A549 (cell line): ENCODE data around the gene HNF4A. TPM values are rescaled to one million over a fixed set of nuclear protein-coding genes. Genes with fewer than 3 reads are reported as not detected.

ENCODE experiments used
- ATAC-seq, 2 experiments: fragments of 200-7000 bp in 1 of 2; fragments of >200 bp in 1 of 2; cut with Nextera tagmentation in 1 of 2; cut with Tn5 transposase in 1 of 2; 3 replicates each; pipeline versions ENCODE4 v1.8.0 to v1.9.1; 2018 to 2020; ENCODE audit warnings: mild to moderate bottlenecking in 1 of 2, moderate library complexity in 1 of 2
- CTCF ChIA-PET: fragments of 300-600 bp; sonication (Branson Sonifier 250); formaldehyde crosslinking; extraction: SDS; loops from one replicate; lab custom pipeline; 2021; ENCODE audit warnings: antibody characterized with exemption, inconsistent platforms; lab: Yijun Ruan, JAX
- POLR2A ChIA-PET: fragments of 350-600 bp; formaldehyde crosslinking; extraction: SDS; loops from one replicate; lab custom pipeline; 2021; ENCODE audit warnings: antibody characterized with exemption, inconsistent platforms; lab: Yijun Ruan, JAX
- DNase-seq, 2 experiments: peaks; one replicate each; pipeline versions ENCODE4 v3.0.0 to v3.0.0-alpha.2; 2011 to 2016; ENCODE audit warnings: low read depth in 1 of 2, low spot score in 1 of 2
- FAIRE-seq: peaks from 2 replicates; lab custom pipeline; 2011; peaks lifted over from hg19 to GRCh38; lab: Jason Lieb, UNC
- H3K27ac ChIP-seq, 2 experiments: fragments of >200 bp; sonication (Bioruptor Twin); formaldehyde crosslinking; 3 replicates each; pipeline ENCODE4 v1.5.1; 2016 to 2017
- H3K4me1 ChIP-seq: fragments of >200 bp; sonication (Bioruptor Twin); formaldehyde crosslinking; 3 replicates; pipeline ENCODE4 v1.6.1; 2016
- H3K4me2 ChIP-seq: fragments of >200 bp; sonication (Bioruptor Twin); formaldehyde crosslinking; 3 replicates; pipeline ENCODE4 v1.6.1; 2016
- H3K4me3 ChIP-seq: fragments of >200 bp; sonication (Bioruptor Twin); formaldehyde crosslinking; 3 replicates; pipeline ENCODE4 v1.5.1; 2016
- H3K9me3 ChIP-seq: fragments of >200 bp; sonication (Bioruptor Twin); formaldehyde crosslinking; 3 replicates; pipeline ENCODE4 v1.6.1; 2016
- ATOH8 ChIP-seq: fragments of 250-450 bp; sonication (Bioruptor Pico); IDR thresholded peaks from 2 replicates; pipeline ENCODE4 v1.5.0; 2020; ENCODE audit warnings: low read depth, mild to moderate bottlenecking, moderate library complexity
- BCL3 ChIP-seq: fragments of >200 bp; sonication (Bioruptor Twin); formaldehyde crosslinking; IDR thresholded peaks from 3 replicates; pipeline ENCODE4 v1.6.1; 2016
- CHD2 ChIP-seq: fragments of 150-350 bp; IDR thresholded peaks from 2 replicates; pipeline ENCODE4 v1.6.1; 2014; ENCODE audit warnings: low read length; ENCODE audit not compliant: partially characterized antibody
- CTCF ChIP-seq: fragments of >200 bp; sonication (Bioruptor Twin); formaldehyde crosslinking; IDR thresholded peaks from 3 replicates; pipeline ENCODE4 v1.5.1; 2016
- ELK1 ChIP-seq: fragments of 150-350 bp; IDR thresholded peaks from 2 replicates; pipeline ENCODE4 v1.6.1; 2014; ENCODE audit warnings: low read depth, mild to moderate bottlenecking, low read length
- FOSB ChIP-seq: fragments of 250-450 bp; sonication (Bioruptor Pico); IDR thresholded peaks from 2 replicates; pipeline ENCODE4 v1.5.0; 2020; ENCODE audit warnings: mild to moderate bottlenecking, moderate library complexity
- FOXS1 ChIP-seq: fragments of 250-450 bp; sonication (Bioruptor Pico); IDR thresholded peaks from 2 replicates; pipeline ENCODE4 v1.5.0; 2020; ENCODE audit warnings: mild to moderate bottlenecking, moderate library complexity
- HES2 ChIP-seq: fragments of >200 bp; sonication (Bioruptor Twin); formaldehyde crosslinking; IDR thresholded peaks from 2 replicates; pipeline ENCODE4 v1.6.1; 2016
- HMGXB4 ChIP-seq: fragments of 250-450 bp; sonication (Bioruptor Pico); IDR thresholded peaks from 2 replicates; pipeline ENCODE4 v1.5.0; 2021; ENCODE audit warnings: mild to moderate bottlenecking, moderate library complexity, borderline replicate concordance
- KDM5A ChIP-seq: fragments of 200-600 bp; sonication (generic); IDR thresholded peaks from 2 replicates; pipeline ENCODE4 v1.6.1; 2016; ENCODE audit warnings: antibody characterized with exemption, mild to moderate bottlenecking
- MAFK ChIP-seq: fragments of 450-650 bp; IDR thresholded peaks from 2 replicates; pipeline ENCODE4 v1.6.1; 2014; ENCODE audit not compliant: partially characterized antibody
- NPAS2 ChIP-seq: fragments of 250-450 bp; sonication (Bioruptor Pico); IDR thresholded peaks from 2 replicates; pipeline ENCODE4 v1.8.0; 2022; ENCODE audit warnings: mild to moderate bottlenecking, moderate library complexity, borderline replicate concordance
- POLR2A ChIP-seq: IDR thresholded peaks from 2 replicates; pipeline ENCODE4 v1.6.1; 2012; ENCODE audit warnings: mild to moderate bottlenecking, low read length
- REST ChIP-seq: fragments of 200-600 bp; sonication (generic); IDR thresholded peaks from 2 replicates; pipeline ENCODE4 v1.6.1; 2016; ENCODE audit warnings: antibody characterized with exemption, mild to moderate bottlenecking, moderate library complexity
- RFX5 ChIP-seq: fragments of 450-650 bp; IDR thresholded peaks from 2 replicates; pipeline ENCODE4 v1.7.1; 2014; ENCODE audit warnings: antibody characterized with exemption, mild to moderate bottlenecking, moderate library complexity
- WGBS: methylation state at CpG from one replicate; pipeline ENCODE4 v1.1.6; 2017; ENCODE audit errors: missing lambda C conversion rate; 5-methylcytosine and 5-hydroxymethylcytosine counted together
- polyA plus RNA-seq, 4 experiments: library from polyadenylated mRNA; depleted of rRNA in 3 of 4; stranded (reverse); fragments of >200 nt; fragmentation: RNase III in 1 of 4; extraction: RNeasy Plus Mini Kit Qiagen cat#74134 plus additional on column Dnase treatment in 1 of 4; gene quantifications; 2 replicates in 3 of 4; 3 replicates in 1 of 4; pipeline ENCODE4 v1.2.3, GENCODE V29; 2011 to 2017

Gene HNF4A
- polyA plus RNA-seq, 2 of the 4 experiments (the other 2 are of a cell fraction): 20.0 to 26.2 TPM

GRCh38 chr20:44328428-44328827, 27.1 kb upstream of the HNF4A start:
- FAIRE-seq (no peak), DNase-seq (no peak), ATAC-seq (no peak)
- H3K9me3 ChIP-seq: no peaks in the 10 kb centered on the region
- CTCF ChIA-PET: interaction anchor here (0.7 to 15.2 kb wide), 5 partner anchors 16 to 143 kb away, joined by 3 to 134 read pairs (median 28); partner anchors contain the start of gene FITM2
- H3K4me3 ChIP-seq: no peak overlapping the region
- POLR2A ChIA-PET: no interaction called here
- H3K27ac ChIP-seq: no peak overlapping the region
- 65% methylated on average over 4 of the region's 4 CpGs for WGBS
- TF ChIP-seq MAFK (no peak), BCL3 (no peak), KDM5A (no peak), POLR2A (no peak), NPAS2 (CRISPR knock-in tag) (no peak), CHD2 (no peak), CTCF (no peak), FOXS1 (CRISPR knock-in tag) (no peak), ATOH8 (CRISPR knock-in tag) (no peak), RFX5 (no peak), HMGXB4 (no peak), ELK1 (no peak), HES2 (no peak), REST (no peak), FOSB (no peak)
- H3K4me1 ChIP-seq: peaks cover 11% of the 10 kb centered on the region
- no peak overlapping the region for H3K4me2 ChIP-seq
